Hematopoietic multipotent progenitor cell treated with erythropoietin and hydrocortisone succinate and interleukin-3 and kit ligand, for 6 days (in vitro differentiated cells): ENCODE data around the gene AKT3.
"Not testable (repeated sequence)": the region's sequence is repeated elsewhere in the genome, so short reads cannot be mapped to it uniquely, and the experiment has no call there.

Source experiments
- DNase-seq: peaks from one replicate; pipeline ENCODE4 v3.0.0-alpha.2; 2015

Gene AKT3

GRCh38 chr1:243850202-243850451 lies at the start of gene AKT3:
Gene AKT3 (minus strand): TSS chr1:243850243. CDS start chr1:243843170, 7,073 bp downstream.
- DNase-seq = peak; percentile 88

- DNase-seq = no peak
Measured at GRCh38 chr1:243898278-243898677, 48.2 kb upstream of the AKT3 start.

- DNase-seq = no peak
Measured at GRCh38 chr1:243896313-243896712, 46.3 kb upstream of the AKT3 start.

- DNase-seq = no peak
Measured at GRCh38 chr1:243892456-243892855, 42.4 kb upstream of the AKT3 start.

GRCh38 chr1:243890576-243890975 lies 40.5 kb upstream of the AKT3 start:
- no peak for DNase-seq

GRCh38 chr1:243885806-243886205 lies 35.8 kb upstream of the AKT3 start:
- DNase-seq = no peak

GRCh38 chr1:243884603-243885002 lies 34.6 kb upstream of the AKT3 start:
- DNase-seq = no peak

GRCh38 chr1:243883551-243883950 lies 33.5 kb upstream of the AKT3 start:
- no peak for DNase-seq

- DNase-seq = peak; percentile 7
Measured at GRCh38 chr1:243882276-243882675, 32.2 kb upstream of the AKT3 start.

- DNase-seq = not testable (repeated sequence)
Measured at GRCh38 chr1:243877058-243877457, 27.0 kb upstream of the AKT3 start.

GRCh38 chr1:243855616-243856318 lies 5.7 kb upstream of the AKT3 start:
- DNase-seq = no peak

- no peak for DNase-seq
Measured at GRCh38 chr1:243851765-243852164, 1.7 kb upstream of the AKT3 start.

GRCh38 chr1:243851257-243851756 lies 1.3 kb upstream of the AKT3 start:
- DNase-seq = peak; percentile 3

- DNase-seq = peak; percentile 67
Measured at GRCh38 chr1:243850452-243851256, 611 bp upstream of the AKT3 start.

- peak; percentile 21 for DNase-seq
Measured at GRCh38 chr1:243849421-243850201, 432 bp downstream of the AKT3 start.

GRCh38 chr1:243848858-243849420 lies 1.1 kb downstream of the AKT3 start:
- peak; percentile 27 for DNase-seq

- peak; percentile 1 for DNase-seq
Measured at GRCh38 chr1:243848165-243848857, 1.7 kb downstream of the AKT3 start.

GRCh38 chr1:243846761-243847160 lies 3.3 kb downstream of the AKT3 start:
- no peak for DNase-seq

- no peak for DNase-seq
Measured at GRCh38 chr1:243845888-243846287, 4.2 kb downstream of the AKT3 start.

- DNase-seq = no peak
Measured at GRCh38 chr1:243844186-243844585, 5.9 kb downstream of the AKT3 start.

GRCh38 chr1:243842978-243843511 lies 7.0 kb downstream of the AKT3 start:
- peak; percentile 18 for DNase-seq

- DNase-seq = no peak
Measured at GRCh38 chr1:243842161-243842560, 7.9 kb downstream of the AKT3 start.
